Heart left ventricle (tissue), 13 donors: Measurements from ENCODE around the gene TBC1D5.

Experiments used
- CTCF ChIP-seq, 12 donors: fragments of 200-600 bp; sonication (generic) in 4 of 12; IDR thresholded peaks; one replicate each; pipeline versions ENCODE4 v1.5.0 to v1.8.0; 2018 to 2022; ENCODE audit warnings: antibody characterized with exemption in 12 of 12, mild to moderate bottlenecking in 5 of 12
- POLR2A ChIP-seq, 2 donors: fragments of 450-650 bp; IDR thresholded peaks; one replicate each; pipeline ENCODE4 v1.6.1; 2017; ENCODE audit warnings: antibody characterized with exemption in 2 of 2, mild to moderate bottlenecking in 2 of 2, moderate library complexity in 2 of 2
- donor health status: ischemic (EF 13 %, LVEDD 7.1; RV severe dilation, severe dysfunction).
- donor health status: DM: no; HTN: yes; CAD: no.
- donor health status: DM: no; HTN: no; CAD: no.
- donor health status: ischemic (EF 25% LVEDD 6.9; RV normal size, moderate dysfunction).
- donor health status: ischemic (EF 25% LVEDD 5.7; RV mildly dilated, moderate dysfunction).
- donor health status: ischemic (EF 35%, LVEDD 5.7; RV mildly dilated, moderate dysfunction).
- donor health status: nonischemic (EF 11% LVEDD 7.7; RV severe dilation, severe dysfunction).
- donor health status: DM: yes; HTN: yes; CAD: no.
- donor health status: PGD.
- donor health status: ischemic (EF 29% LVEDD 5.4; RV normal size, mild dysfunction).
- donor health status: nonischemic (EF 23%, LVEDD 6.1; RV moderate dilation, normal function).

DNA sequence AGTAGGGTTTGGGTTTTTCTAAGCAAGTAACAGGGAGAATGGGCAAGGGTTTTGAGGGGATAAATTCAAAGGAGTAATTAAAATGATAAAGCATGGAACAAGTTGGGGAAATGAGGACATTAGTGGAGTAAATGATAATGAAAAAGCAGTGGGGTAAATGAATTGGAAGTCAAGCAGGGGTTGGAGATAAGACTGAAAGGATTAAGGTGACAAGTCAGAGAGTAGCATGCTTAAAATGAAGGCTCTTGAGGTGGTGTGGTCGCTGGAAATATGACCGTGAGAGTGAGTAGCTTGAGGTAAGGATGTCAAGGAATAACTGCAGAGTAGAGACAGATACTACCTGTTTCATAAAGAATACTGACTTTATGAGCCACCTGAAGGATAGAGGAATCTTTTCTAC is 408.5 kb downstream of the TBC1D5 start:
- TF ChIP-seq CTCF (IDR thresholded peaks at IDR 0.05) (no peak), POLR2A (IDR thresholded peaks at IDR 0.05) (no peak)
